GM19043 (cell line): ENCODE measurements around the gene GPR3.
"Not testable (repeated sequence)": the region's sequence is repeated elsewhere in the genome, so short reads cannot be mapped to it uniquely, and the experiment has no call there.

ENCODE experiments used
- ATAC-seq: cut with Tn5 transposase; IDR thresholded peaks from one replicate; pipeline ENCODE4 v1.9.1; 2021; ENCODE audit warnings: low read depth; ENCODE audit not compliant: unreplicated experiment

Gene GPR3

GRCh38 chr1:27418326-27419185 is 26.1 kb downstream of the GPR3 start:
- peak; percentile 67 for ATAC-seq

- no peak for ATAC-seq
Observed at GRCh38 chr1:27423709-27424108, 31.3 kb downstream of the GPR3 start.

- no peak for ATAC-seq
Observed at GRCh38 chr1:27427329-27427728, 34.9 kb downstream of the GPR3 start.

- ATAC-seq, result no peak
Observed at GRCh38 chr1:27427816-27428315, 35.4 kb downstream of the GPR3 start.

GRCh38 chr1:27428316-27429028 is 36.0 kb downstream of the GPR3 start:
- no peak for ATAC-seq

- no peak for ATAC-seq
Observed at GRCh38 chr1:27429029-27429425, 36.6 kb downstream of the GPR3 start.

- ATAC-seq, result no peak
Observed at GRCh38 chr1:27430903-27431600, 38.6 kb downstream of the GPR3 start.

GRCh38 chr1:27431601-27431940 is 39.1 kb downstream of the GPR3 start:
- no peak for ATAC-seq

- ATAC-seq, result not testable (repeated sequence)
Observed at GRCh38 chr1:27432725-27433124, 40.3 kb downstream of the GPR3 start.

GRCh38 chr1:27433706-27434105 is 41.3 kb downstream of the GPR3 start:
- ATAC-seq, result no peak

GRCh38 chr1:27435566-27436203 is 43.3 kb downstream of the GPR3 start:
- ATAC-seq, result no peak

- no peak for ATAC-seq
Observed at GRCh38 chr1:27436204-27437159, 44.1 kb downstream of the GPR3 start.

- ATAC-seq, result no peak
Observed at GRCh38 chr1:27438621-27439061, 46.2 kb downstream of the GPR3 start.

- no peak for ATAC-seq
Observed at GRCh38 chr1:27439150-27439549, 46.7 kb downstream of the GPR3 start.

GRCh38 chr1:27444632-27445031 is 52.2 kb downstream of the GPR3 start:
- ATAC-seq, result no peak
